Subcutaneous abdominal adipose tissue (tissue), 5 donors: ENCODE measurements around the gene ILDR2.
A peak's percentile ranks its signal among the peaks of the same experiment; 100 is the strongest.

Experiments used
- H3K27ac ChIP-seq: one replicate; pipeline ENCODE4 v1.7.0; 2013; ENCODE audit warnings: low read depth, mild to moderate bottlenecking, inconsistent platforms, low read length, moderate library complexity
- H3K27me3 ChIP-seq, 5 donors: one replicate each; pipeline ENCODE4 v1.7.0; 2013; ENCODE audit warnings: low read length in 5 of 5, inconsistent platforms in 1 of 5; ENCODE audit not compliant: control insufficient read depth in 5 of 5, insufficient read depth in 4 of 5
- H3K36me3 ChIP-seq, 5 donors: one replicate each; pipeline ENCODE4 v1.7.0; 2013; ENCODE audit warnings: low read length in 5 of 5; ENCODE audit not compliant: control insufficient read depth in 5 of 5, insufficient read depth in 5 of 5
- H3K4me1 ChIP-seq, 5 donors: one replicate each; pipeline ENCODE4 v1.7.0; 2013; ENCODE audit warnings: low read length in 5 of 5, mild to moderate bottlenecking in 3 of 5, moderate library complexity in 1 of 5; ENCODE audit not compliant: control insufficient read depth in 5 of 5, insufficient read depth in 5 of 5
- H3K4me3 ChIP-seq, 5 donors: one replicate each; pipeline ENCODE4 v1.7.0; 2013; ENCODE audit warnings: low read length in 5 of 5, low read depth in 1 of 5
- H3K9ac ChIP-seq, 5 donors: one replicate each; pipeline ENCODE4 v1.7.0; 2013; ENCODE audit warnings: low read length in 5 of 5, mild to moderate bottlenecking in 4 of 5, moderate library complexity in 3 of 5
- H3K9me3 ChIP-seq, 5 donors: one replicate each; pipeline ENCODE4 v1.7.0; 2013; ENCODE audit warnings: low read length in 5 of 5; ENCODE audit not compliant: control insufficient read depth in 5 of 5
- donor health status: healthy.
- donor health status: healthy.
- donor health status: healthy.
- donor health status: healthy.
- donor health status: healthy.

Gene ILDR2

DNA sequence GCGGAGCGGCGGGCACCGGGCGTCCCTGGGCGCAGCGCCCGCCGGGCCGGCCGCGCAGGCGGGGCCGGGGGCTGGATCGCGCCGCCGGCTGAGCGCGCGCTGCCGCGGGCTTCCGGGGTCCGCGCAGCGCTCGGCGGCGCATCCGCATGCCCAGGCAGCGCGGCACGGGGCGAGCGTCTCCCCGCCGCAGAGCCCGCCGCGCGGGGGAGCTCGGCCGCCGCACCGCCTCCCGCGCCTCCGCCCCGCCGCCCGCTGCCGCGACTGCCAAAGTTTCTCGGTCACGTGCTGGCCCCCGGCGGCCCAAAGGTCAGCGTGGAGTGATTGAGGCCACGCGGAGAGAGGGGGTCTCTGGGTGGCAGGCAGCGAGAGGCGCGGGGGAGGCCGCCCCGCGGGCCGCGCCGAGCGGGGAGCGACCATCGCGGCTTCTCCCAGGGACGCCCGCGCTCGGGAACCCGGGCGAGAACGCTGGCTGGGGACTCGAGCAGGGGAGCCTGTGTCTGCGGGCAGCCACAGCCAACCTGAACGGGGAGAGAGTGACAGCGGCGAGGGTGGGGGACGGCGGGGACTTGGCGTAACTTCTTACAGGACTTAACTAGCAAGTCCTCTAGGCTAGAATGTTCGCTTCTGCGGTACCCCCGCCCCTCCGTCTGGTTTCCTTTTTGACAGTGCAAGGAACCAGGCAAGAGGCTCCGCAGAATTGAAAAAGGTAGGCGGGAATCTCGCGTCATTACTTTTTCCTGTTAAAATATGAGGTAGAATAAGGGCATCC is at the start of gene ILDR2:
Gene ILDR2, minus strand, starts transcription at position 180 of the 769 bp plus-strand sequence. CDS start 272 bp downstream, outside the sequence.
- Histone ChIP-seq H3K9me3 (no peaks in the 10 kb centered on the region), H3K27me3 (peaks cover 18 to 33% (median 31%) of the 10 kb centered on the region in 5 donors), H3K27ac (no peak within 1 kb of the TSS), H3K4me1 (peaks cover 0 to 17% (median 13%) of the 10 kb centered on the region in 5 donors), H3K9ac (peak within 1 kb of the TSS; percentile 12 to 55 (median 50)), H3K4me3 (peak within 1 kb of the TSS; percentile 69 to 77 (median 73)), H3K36me3 (no peaks in the 10 kb centered on the region)

DNA sequence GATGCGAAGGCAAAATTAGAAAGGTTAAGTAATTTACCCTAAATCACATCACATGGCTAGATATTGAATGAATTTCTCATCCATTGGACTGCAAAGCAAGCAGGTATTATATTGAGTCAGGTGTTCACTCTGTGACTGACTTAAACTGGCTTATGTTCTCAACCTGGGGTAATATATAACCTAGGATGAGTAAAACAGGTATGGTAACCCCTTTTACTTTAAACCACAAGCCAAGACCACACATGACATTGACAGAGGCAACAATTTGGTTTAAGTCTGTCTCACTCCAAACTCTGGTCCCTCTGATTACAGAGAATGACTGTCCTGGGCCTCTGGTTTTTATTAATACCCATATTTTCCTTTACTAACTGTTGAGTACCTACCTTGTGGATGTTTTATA is 47.0 kb upstream of the ILDR2 start:
- H3K9ac ChIP-seq, result no peak overlapping the region
- H3K9me3 ChIP-seq, result no peaks in the 10 kb centered on the region
- H3K36me3 ChIP-seq, result no peaks in the 10 kb centered on the region
- H3K4me1 ChIP-seq, result no peaks in the 10 kb centered on the region
- no peak overlapping the region for H3K4me3 ChIP-seq
- H3K27ac ChIP-seq, result no peak overlapping the region
- no peaks in the 10 kb centered on the region for H3K27me3 ChIP-seq

DNA sequence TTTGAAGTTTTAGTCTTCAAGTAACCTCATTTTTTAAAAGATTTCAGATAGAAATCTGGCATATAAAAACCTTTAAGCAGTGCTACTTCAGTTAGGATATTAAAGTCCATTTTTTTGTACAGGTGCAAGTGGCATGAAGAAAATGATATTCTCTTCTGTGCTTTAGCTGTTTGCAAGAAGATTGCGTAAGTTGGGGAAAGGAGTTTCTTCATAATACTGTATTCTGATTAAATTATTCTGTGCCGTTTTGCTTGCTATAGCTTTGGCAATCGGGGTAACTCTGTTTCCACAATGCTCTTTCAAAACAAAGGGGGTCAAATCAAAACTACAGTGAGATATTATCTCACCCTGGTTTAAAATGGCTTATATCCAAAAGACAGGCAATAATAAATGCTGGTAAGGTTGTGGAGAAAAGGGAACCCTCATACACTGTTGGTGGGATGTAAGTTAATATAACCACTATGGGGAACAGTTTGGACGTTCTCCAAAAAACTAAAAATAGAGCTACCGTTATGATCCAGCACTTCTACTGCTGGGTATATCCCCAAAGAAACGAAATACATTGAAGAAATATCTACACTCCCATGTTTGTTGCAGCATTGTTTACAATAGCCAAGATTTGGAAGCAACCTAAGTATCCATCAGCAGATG is 40.9 kb upstream of the ILDR2 start:
- no peaks in the 10 kb centered on the region for H3K4me1 ChIP-seq
- H3K27me3 ChIP-seq, result peaks cover 0 to 2% (median 0%) of the 10 kb centered on the region in 5 donors
- H3K9ac ChIP-seq, result no peak overlapping the region
- H3K36me3 ChIP-seq, result no peaks in the 10 kb centered on the region
- H3K27ac ChIP-seq, result no peak overlapping the region
- no peak overlapping the region for H3K4me3 ChIP-seq
- H3K9me3 ChIP-seq, result no peaks in the 10 kb centered on the region

DNA sequence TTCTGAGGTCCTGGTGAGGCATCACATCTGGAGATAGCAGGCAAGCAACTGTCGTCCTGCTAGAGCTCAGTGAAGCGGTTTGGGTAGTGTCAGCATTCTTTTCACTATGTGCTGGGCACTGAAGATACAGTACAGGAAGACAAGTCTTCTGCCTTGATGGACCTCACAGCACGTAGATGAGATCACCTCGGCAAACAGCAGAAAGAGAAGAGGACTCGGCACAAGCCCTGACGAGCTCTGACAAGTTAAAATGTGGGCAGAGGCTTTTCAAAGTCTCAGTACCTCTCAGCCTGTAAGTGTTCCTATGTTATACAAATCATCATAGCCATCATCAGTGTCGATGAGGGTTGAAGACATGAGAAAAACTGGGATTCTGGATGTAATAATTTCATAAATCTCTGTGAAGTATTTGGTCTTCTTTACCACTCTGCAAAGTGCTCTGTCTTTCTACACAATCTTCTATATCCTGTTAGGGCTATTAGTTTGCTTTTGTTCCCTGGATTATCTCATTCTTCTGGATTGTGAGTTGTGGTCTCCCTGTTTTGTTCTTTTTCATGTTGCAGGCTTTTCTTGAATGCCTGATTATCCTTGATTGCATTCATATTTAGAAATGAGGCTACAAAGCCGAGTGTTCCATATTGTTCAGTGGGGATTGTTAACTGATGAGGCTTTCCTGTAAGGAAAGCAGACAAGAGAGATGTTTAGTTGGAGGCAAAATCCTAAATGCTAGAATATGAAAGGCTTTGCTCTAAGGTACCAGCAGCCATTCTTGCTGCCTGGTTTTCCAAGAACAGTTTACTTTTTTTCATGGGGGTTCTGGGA is 38.0 kb upstream of the ILDR2 start:
- no peaks in the 10 kb centered on the region for H3K9me3 ChIP-seq
- peaks cover 0 to 2% (median 0%) of the 10 kb centered on the region in 5 donors for H3K27me3 ChIP-seq
- H3K9ac ChIP-seq, result no peak overlapping the region
- no peaks in the 10 kb centered on the region for H3K36me3 ChIP-seq
- no peak overlapping the region for H3K4me3 ChIP-seq
- no peaks in the 10 kb centered on the region for H3K4me1 ChIP-seq
- no peak overlapping the region for H3K27ac ChIP-seq

DNA sequence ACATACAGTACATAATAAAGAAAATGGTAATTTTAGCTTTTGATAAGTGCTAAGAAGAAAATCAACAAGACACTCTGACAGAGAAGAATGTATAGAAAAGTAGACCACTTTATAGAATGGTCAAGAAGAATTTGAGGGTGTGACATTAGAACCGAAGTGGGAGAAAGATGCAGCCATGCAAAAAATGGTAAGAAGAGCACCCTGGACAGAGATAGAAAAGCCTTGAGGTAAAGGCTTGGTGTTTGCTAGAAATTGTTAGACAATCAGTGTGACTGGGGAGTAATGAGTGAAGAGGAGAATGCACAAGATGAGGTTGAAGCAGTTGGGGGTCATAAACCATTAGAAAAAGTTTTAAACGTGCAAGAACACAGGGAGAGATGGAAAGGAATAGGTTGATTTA is 37.2 kb upstream of the ILDR2 start:
- Histone ChIP-seq H3K4me1 (no peaks in the 10 kb centered on the region), H3K27ac (no peak overlapping the region), H3K27me3 (peaks cover 0 to 2% (median 0%) of the 10 kb centered on the region in 5 donors), H3K4me3 (no peak overlapping the region), H3K9me3 (no peaks in the 10 kb centered on the region), H3K36me3 (no peaks in the 10 kb centered on the region), H3K9ac (no peak overlapping the region)

DNA sequence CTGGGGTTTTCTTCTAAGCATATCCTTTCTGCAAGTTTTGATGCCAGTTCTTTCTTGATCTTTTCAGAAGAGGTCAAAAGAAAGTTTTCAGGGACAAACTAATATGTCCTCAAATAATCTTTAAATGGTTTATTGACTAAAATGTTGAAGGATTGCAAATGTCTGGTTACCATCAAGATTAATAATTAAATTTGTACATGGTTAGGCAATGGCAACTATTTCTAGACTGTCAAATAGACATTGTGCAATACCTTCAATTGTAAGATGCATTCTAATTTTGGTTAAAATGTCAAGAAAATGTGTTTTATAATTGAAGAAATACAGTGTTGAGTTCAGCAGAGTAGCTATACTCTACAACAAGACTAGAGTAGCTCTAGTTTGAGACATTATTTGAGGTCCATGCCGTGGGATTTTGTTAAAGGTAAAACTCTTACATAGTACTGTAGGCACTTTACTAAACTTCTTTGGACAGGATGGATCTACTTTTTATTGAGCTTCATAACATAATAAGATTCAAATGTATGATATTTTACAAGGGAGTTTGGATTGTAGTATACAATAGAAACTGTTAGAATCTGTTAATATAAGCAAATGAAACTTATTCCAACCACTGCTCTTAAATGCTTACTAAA is 36.3 kb upstream of the ILDR2 start:
- Histone ChIP-seq H3K9me3 (no peaks in the 10 kb centered on the region), H3K36me3 (no peaks in the 10 kb centered on the region), H3K9ac (no peak overlapping the region), H3K27me3 (peaks cover 0 to 2% (median 0%) of the 10 kb centered on the region in 5 donors), H3K27ac (no peak overlapping the region), H3K4me1 (no peaks in the 10 kb centered on the region), H3K4me3 (no peak overlapping the region)

GRCh38 chr1:167003711-167004110 is 28.4 kb upstream of the ILDR2 start:
- H3K36me3 ChIP-seq, result no peaks in the 10 kb centered on the region
- H3K27me3 ChIP-seq, result no peaks in the 10 kb centered on the region
- H3K9me3 ChIP-seq, result peaks cover 0 to 11% (median 2%) of the 10 kb centered on the region in 5 donors
- H3K4me3 ChIP-seq, result no peak overlapping the region
- H3K9ac ChIP-seq, result no peak overlapping the region
- no peaks in the 10 kb centered on the region for H3K4me1 ChIP-seq
- H3K27ac ChIP-seq, result no peak overlapping the region

- H3K27me3 ChIP-seq, result no peaks in the 10 kb centered on the region
- H3K9me3 ChIP-seq, result peaks cover 0 to 11% (median 2%) of the 10 kb centered on the region in 5 donors
- no peaks in the 10 kb centered on the region for H3K4me1 ChIP-seq
- H3K9ac ChIP-seq, result no peak overlapping the region
- H3K27ac ChIP-seq, result no peak overlapping the region
- no peaks in the 10 kb centered on the region for H3K36me3 ChIP-seq
- H3K4me3 ChIP-seq, result no peak overlapping the region
These were observed 27.0 kb upstream of the ILDR2 start for GRCh38 chr1:167002354-167002753.

DNA sequence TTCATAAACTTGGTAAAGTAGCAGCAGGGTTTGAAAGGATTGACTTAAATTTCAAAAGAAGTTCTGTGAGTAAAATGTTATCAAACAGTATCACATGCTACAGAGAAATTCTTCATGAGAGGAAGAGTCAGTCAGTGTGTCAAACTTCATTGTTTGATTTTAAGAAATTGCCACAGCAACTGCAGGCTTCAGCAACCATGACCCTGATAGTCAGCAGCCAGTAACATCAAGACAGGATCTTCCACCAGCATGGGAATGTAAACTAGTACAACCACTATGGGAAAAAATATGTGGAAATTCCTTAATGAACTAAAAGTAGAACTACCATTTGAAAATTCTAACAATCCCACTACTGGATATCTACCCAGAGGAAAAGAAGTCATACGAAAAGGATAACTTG is 25.2 kb upstream of the ILDR2 start:
- Histone ChIP-seq H3K9ac (no peak overlapping the region), H3K27ac (no peak overlapping the region), H3K9me3 (peaks cover 0 to 11% (median 2%) of the 10 kb centered on the region in 5 donors), H3K36me3 (no peaks in the 10 kb centered on the region), H3K4me1 (no peaks in the 10 kb centered on the region), H3K4me3 (no peak overlapping the region), H3K27me3 (no peaks in the 10 kb centered on the region)
